Measurements from ENCODE around the gene SOX5. TPM values are rescaled to one million over a fixed set of nuclear protein-coding genes. Genes with fewer than 3 reads are reported as not detected.

The SOX5 gene
- total and polyA plus RNA-seq, 2 of the 8 experiments (the other 6 are each of a cell fraction or from before 2014, with no cell fraction given), result 2.2 to 2.6 TPM

DNA sequence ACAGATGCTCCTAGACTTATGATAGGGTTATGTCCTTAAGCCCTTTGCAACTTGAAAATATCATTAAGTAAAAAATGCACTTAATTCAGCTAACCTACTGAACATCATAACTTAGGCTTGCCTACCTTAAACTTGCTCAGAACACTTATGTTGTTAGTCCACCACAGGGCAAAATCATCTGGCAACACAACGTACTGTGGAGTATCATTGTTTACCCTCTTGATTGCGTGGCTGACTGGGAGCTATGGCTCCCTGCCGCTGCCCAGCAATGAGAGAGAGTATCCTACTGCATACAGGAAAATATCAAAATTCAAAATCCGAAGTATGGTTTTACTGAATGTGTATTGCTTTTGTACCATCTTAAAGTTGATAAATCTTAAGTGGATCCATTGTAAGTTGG, 105.5 kb downstream of the SOX5 start (continued):
- TF ChIP-seq, protein P1, sequence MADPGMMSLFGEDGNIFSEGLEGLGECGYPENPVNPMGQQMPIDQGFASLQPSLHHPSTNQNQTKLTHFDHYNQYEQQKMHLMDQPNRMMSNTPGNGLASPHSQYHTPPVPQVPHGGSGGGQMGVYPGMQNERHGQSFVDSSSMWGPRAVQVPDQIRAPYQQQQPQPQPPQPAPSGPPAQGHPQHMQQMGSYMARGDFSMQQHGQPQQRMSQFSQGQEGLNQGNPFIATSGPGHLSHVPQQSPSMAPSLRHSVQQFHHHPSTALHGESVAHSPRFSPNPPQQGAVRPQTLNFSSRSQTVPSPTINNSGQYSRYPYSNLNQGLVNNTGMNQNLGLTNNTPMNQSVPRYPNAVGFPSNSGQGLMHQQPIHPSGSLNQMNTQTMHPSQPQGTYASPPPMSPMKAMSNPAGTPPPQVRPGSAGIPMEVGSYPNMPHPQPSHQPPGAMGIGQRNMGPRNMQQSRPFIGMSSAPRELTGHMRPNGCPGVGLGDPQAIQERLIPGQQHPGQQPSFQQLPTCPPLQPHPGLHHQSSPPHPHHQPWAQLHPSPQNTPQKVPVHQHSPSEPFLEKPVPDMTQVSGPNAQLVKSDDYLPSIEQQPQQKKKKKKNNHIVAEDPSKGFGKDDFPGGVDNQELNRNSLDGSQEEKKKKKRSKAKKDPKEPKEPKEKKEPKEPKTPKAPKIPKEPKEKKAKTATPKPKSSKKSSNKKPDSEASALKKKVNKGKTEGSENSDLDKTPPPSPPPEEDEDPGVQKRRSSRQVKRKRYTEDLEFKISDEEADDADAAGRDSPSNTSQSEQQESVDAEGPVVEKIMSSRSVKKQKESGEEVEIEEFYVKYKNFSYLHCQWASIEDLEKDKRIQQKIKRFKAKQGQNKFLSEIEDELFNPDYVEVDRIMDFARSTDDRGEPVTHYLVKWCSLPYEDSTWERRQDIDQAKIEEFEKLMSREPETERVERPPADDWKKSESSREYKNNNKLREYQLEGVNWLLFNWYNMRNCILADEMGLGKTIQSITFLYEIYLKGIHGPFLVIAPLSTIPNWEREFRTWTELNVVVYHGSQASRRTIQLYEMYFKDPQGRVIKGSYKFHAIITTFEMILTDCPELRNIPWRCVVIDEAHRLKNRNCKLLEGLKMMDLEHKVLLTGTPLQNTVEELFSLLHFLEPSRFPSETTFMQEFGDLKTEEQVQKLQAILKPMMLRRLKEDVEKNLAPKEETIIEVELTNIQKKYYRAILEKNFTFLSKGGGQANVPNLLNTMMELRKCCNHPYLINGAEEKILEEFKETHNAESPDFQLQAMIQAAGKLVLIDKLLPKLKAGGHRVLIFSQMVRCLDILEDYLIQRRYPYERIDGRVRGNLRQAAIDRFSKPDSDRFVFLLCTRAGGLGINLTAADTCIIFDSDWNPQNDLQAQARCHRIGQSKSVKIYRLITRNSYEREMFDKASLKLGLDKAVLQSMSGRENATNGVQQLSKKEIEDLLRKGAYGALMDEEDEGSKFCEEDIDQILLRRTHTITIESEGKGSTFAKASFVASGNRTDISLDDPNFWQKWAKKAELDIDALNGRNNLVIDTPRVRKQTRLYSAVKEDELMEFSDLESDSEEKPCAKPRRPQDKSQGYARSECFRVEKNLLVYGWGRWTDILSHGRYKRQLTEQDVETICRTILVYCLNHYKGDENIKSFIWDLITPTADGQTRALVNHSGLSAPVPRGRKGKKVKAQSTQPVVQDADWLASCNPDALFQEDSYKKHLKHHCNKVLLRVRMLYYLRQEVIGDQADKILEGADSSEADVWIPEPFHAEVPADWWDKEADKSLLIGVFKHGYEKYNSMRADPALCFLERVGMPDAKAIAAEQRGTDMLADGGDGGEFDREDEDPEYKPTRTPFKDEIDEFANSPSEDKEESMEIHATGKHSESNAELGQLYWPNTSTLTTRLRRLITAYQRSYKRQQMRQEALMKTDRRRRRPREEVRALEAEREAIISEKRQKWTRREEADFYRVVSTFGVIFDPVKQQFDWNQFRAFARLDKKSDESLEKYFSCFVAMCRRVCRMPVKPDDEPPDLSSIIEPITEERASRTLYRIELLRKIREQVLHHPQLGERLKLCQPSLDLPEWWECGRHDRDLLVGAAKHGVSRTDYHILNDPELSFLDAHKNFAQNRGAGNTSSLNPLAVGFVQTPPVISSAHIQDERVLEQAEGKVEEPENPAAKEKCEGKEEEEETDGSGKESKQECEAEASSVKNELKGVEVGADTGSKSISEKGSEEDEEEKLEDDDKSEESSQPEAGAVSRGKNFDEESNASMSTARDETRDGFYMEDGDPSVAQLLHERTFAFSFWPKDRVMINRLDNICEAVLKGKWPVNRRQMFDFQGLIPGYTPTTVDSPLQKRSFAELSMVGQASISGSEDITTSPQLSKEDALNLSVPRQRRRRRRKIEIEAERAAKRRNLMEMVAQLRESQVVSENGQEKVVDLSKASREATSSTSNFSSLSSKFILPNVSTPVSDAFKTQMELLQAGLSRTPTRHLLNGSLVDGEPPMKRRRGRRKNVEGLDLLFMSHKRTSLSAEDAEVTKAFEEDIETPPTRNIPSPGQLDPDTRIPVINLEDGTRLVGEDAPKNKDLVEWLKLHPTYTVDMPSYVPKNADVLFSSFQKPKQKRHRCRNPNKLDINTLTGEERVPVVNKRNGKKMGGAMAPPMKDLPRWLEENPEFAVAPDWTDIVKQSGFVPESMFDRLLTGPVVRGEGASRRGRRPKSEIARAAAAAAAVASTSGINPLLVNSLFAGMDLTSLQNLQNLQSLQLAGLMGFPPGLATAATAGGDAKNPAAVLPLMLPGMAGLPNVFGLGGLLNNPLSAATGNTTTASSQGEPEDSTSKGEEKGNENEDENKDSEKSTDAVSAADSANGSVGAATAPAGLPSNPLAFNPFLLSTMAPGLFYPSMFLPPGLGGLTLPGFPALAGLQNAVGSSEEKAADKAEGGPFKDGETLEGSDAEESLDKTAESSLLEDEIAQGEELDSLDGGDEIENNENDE (IDR thresholded peaks at IDR 0.05; ENCODE audit: insufficient replicate concordance, low read length), result no peak
- TF ChIP-seq CBX8 (IDR thresholded peaks at IDR 0.05; ENCODE audit: borderline replicate concordance, low read depth, low read length) (no peak), NANOG (IDR thresholded peaks at IDR 0.05; ENCODE audit: insufficient read depth, low read depth, low read length, poor library complexity, severe bottlenecking) (no peak), KDM5A (IDR thresholded peaks at IDR 0.05; ENCODE audit: low read length) (no peak)
- TF ChIP-seq, protein P2, sequence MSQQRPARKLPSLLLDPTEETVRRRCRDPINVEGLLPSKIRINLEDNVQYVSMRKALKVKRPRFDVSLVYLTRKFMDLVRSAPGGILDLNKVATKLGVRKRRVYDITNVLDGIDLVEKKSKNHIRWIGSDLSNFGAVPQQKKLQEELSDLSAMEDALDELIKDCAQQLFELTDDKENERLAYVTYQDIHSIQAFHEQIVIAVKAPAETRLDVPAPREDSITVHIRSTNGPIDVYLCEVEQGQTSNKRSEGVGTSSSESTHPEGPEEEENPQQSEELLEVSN (IDR thresholded peaks at IDR 0.05), result no peak
- TF ChIP-seq, protein P3, sequence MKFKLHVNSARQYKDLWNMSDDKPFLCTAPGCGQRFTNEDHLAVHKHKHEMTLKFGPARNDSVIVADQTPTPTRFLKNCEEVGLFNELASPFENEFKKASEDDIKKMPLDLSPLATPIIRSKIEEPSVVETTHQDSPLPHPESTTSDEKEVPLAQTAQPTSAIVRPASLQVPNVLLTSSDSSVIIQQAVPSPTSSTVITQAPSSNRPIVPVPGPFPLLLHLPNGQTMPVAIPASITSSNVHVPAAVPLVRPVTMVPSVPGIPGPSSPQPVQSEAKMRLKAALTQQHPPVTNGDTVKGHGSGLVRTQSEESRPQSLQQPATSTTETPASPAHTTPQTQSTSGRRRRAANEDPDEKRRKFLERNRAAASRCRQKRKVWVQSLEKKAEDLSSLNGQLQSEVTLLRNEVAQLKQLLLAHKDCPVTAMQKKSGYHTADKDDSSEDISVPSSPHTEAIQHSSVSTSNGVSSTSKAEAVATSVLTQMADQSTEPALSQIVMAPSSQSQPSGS (IDR thresholded peaks at IDR 0.05; ENCODE audit: low read length), result no peak
